SKM-1 treated with dmso at 0.1 percent for 144 hours (cell line): ENCODE data around the gene ORMDL1.

Experiments
- DNase-seq: peaks from one replicate; lab custom pipeline; 2025; ENCODE audit not compliant: unreplicated experiment; lab: John Stamatoyannopoulos, UW

ORMDL1 gene

GRCh38 chr2:189783927-189784867 is at the start of gene ORMDL1, which contains the start of gene PMS1:
Gene ORMDL1, minus strand, starts transcription at chr2:189784339. Its CDS starts 1,744 bp downstream, at chr2:189782595.
Gene PMS1, plus strand, starts transcription at chr2:189784450. Its CDS starts 7,360 bp downstream, at chr2:189791810.
- peak; percentile 91 for DNase-seq

GRCh38 chr2:189830510-189830909 is 46.4 kb upstream of the ORMDL1 start:
- no peak for DNase-seq

- no peak for DNase-seq
Measured at GRCh38 chr2:189829102-189829833, 45.1 kb upstream of the ORMDL1 start.

- DNase-seq = no peak
Measured at GRCh38 chr2:189826039-189826438, 41.9 kb upstream of the ORMDL1 start.

- DNase-seq = no peak
Measured at GRCh38 chr2:189824694-189825396, 40.7 kb upstream of the ORMDL1 start.

GRCh38 chr2:189821953-189822748 is 38.0 kb upstream of the ORMDL1 start:
- no peak for DNase-seq

GRCh38 chr2:189819297-189819704 is 35.2 kb upstream of the ORMDL1 start:
- no peak for DNase-seq

GRCh38 chr2:189818249-189819038 is 34.3 kb upstream of the ORMDL1 start:
- no peak for DNase-seq

GRCh38 chr2:189803431-189803830 is 19.3 kb upstream of the ORMDL1 start:
- no peak for DNase-seq

- no peak for DNase-seq
Measured at GRCh38 chr2:189802396-189802912, 18.3 kb upstream of the ORMDL1 start.

- DNase-seq = no peak
Measured at GRCh38 chr2:189799531-189799930, 15.4 kb upstream of the ORMDL1 start.

GRCh38 chr2:189799030-189799331 is 14.8 kb upstream of the ORMDL1 start:
- no peak for DNase-seq

GRCh38 chr2:189798312-189799029 is 14.3 kb upstream of the ORMDL1 start:
- DNase-seq = peak; percentile 17

- no peak for DNase-seq
Measured at GRCh38 chr2:189797902-189798301, 13.8 kb upstream of the ORMDL1 start.

GRCh38 chr2:189794310-189794709 is 10.2 kb upstream of the ORMDL1 start:
- DNase-seq = no peak

- no peak for DNase-seq
Measured at GRCh38 chr2:189791338-189792042, 7.4 kb upstream of the ORMDL1 start.

- no peak for DNase-seq
Measured at GRCh38 chr2:189783451-189783926, 650 bp downstream of the ORMDL1 start.

GRCh38 chr2:189782221-189782671 is 1.9 kb downstream of the ORMDL1 start:
- DNase-seq = peak; percentile 40
